GM12874 (cell line): Measurements from ENCODE around the gene EDA.

Source experiments
- CTCF ChIP-seq: IDR thresholded peaks from 2 replicates; pipeline ENCODE4 v1.5.1; 2011; ENCODE audit warnings: low read depth, mild to moderate bottlenecking, control low read depth, low read length, moderate library complexity; ENCODE audit not compliant: insufficient read depth

EDA gene

GRCh38 chrX:70088751-70089150 is 472.8 kb downstream of the EDA start:
- no peak for TF ChIP-seq CTCF
